ENCODE measurements around the gene WDR81.
"Not testable (repeated sequence)": the region's sequence is repeated elsewhere in the genome, so short reads cannot be mapped to it uniquely, and the experiment has no call there.

WDR81 gene

DNA sequence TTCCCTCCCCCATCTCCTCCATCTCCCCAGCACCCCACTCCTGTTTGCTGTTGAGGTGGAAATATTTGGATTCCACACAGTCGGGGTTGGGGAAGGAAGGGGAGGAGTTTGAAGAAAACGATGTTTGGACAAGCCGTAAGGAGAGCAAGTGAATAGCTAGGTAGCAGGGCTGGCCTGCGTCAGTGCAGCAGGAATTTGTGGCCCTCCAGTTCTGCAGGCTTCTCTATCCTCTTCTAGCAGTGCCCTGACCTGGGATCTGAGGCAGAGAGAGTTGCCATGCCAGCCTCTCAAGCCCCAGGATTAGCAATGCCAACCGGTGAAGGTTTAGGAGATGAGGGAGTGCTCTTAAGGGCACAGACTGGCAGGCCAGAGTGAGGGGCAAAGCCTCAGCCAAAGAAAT lies 26.8 kb upstream of the WDR81 start:
- Histone ChIP-seq H3K4me1 (ENCODE audit: insufficient read depth, low read length, poor library complexity, severe bottlenecking) (no peaks in the 10 kb centered on the region), H3K4me2 (ENCODE audit: low read depth, low read length, poor library complexity, severe bottlenecking) (no peak overlapping the region), H4K20me1 (ENCODE audit: insufficient read depth, low read length, poor library complexity, severe bottlenecking) (no peaks in the 10 kb centered on the region), H3K36me3 (ENCODE audit: insufficient read depth, low read length) (no peaks in the 10 kb centered on the region), H3K9me3 (ENCODE audit: insufficient read depth, low read depth, low read length) (no peaks in the 10 kb centered on the region), H3K27me3 (ENCODE audit: insufficient read depth, low read length, poor library complexity, severe bottlenecking) (no peaks in the 10 kb centered on the region), H2AFZ (ENCODE audit: low read length) (no peak overlapping the region), H3K79me2 (ENCODE audit: insufficient read depth, low read length) (no peaks in the 10 kb centered on the region), H3K9ac (ENCODE audit: low read depth, low read length, poor library complexity, severe bottlenecking) (no peak overlapping the region), H3K9me2 (replicated peaks; ENCODE audit: low read depth, low read length) (no peaks in the 10 kb centered on the region), H3K4me3 (ENCODE audit: low read length, poor library complexity, severe bottlenecking) (no peak overlapping the region), H3F3A (ENCODE audit: low read depth) (no peaks in the 10 kb centered on the region)
- TF ChIP-seq CTCF (conservative IDR thresholded peaks at IDR 0.05; ENCODE audit: low read length) (no peak), EZH2phosphoT487 (IDR thresholded peaks at IDR 0.05; ENCODE audit: borderline replicate concordance) (no peak)

DNA sequence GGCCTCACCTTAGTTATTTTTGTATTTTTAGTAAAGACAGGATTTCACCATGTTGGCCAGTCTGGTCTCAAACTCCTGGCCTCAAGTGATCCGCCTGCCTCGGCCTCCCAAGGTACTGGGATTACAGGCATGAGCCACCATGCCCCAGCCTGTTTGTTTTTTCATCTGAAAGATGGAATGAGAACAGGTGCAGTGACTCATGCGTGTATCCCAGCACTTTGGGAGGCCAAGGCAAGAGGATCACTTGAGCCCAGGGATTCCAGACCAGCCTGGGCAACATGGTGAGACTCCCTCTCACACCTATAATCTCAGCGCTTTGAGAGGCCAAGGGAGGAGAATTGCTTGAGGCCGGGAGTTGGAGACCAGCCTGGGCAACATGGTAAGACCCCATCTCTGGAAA lies 24.6 kb upstream of the WDR81 start:
- not testable (repeated sequence) for H3K36me3 ChIP-seq (ENCODE audit: insufficient read depth, low read length); H3K4me1 ChIP-seq (ENCODE audit: insufficient read depth, low read length, poor library complexity, severe bottlenecking); H3K4me3 ChIP-seq (ENCODE audit: low read length, poor library complexity, severe bottlenecking); H3K27me3 ChIP-seq (ENCODE audit: insufficient read depth, low read length, poor library complexity, severe bottlenecking); H3K79me2 ChIP-seq (ENCODE audit: insufficient read depth, low read length); H3K9me3 ChIP-seq (ENCODE audit: insufficient read depth, low read depth, low read length); H3K4me2 ChIP-seq (ENCODE audit: low read depth, low read length, poor library complexity, severe bottlenecking); H3F3A ChIP-seq (ENCODE audit: low read depth); H2AFZ ChIP-seq (ENCODE audit: low read length); H4K20me1 ChIP-seq (ENCODE audit: insufficient read depth, low read length, poor library complexity, severe bottlenecking); H3K9me2 ChIP-seq (replicated peaks; ENCODE audit: low read depth, low read length); H3K9ac ChIP-seq (ENCODE audit: low read depth, low read length, poor library complexity, severe bottlenecking)

- Histone ChIP-seq H3K4me2 (ENCODE audit: low read depth, low read length, poor library complexity, severe bottlenecking) (no peak overlapping the region), H3K4me1 (ENCODE audit: insufficient read depth, low read length, poor library complexity, severe bottlenecking) (no peaks in the 10 kb centered on the region), H3K9me3 (ENCODE audit: insufficient read depth, low read depth, low read length) (no peaks in the 10 kb centered on the region), H3F3A (ENCODE audit: low read depth) (no peaks in the 10 kb centered on the region), H3K9me2 (replicated peaks; ENCODE audit: low read depth, low read length) (no peaks in the 10 kb centered on the region), H3K4me3 (ENCODE audit: low read length, poor library complexity, severe bottlenecking) (no peak overlapping the region), H3K27me3 (ENCODE audit: insufficient read depth, low read length, poor library complexity, severe bottlenecking) (no peaks in the 10 kb centered on the region), H2AFZ (ENCODE audit: low read length) (no peak overlapping the region), H3K36me3 (ENCODE audit: insufficient read depth, low read length) (no peaks in the 10 kb centered on the region), H3K79me2 (ENCODE audit: insufficient read depth, low read length) (no peaks in the 10 kb centered on the region), H3K9ac (ENCODE audit: low read depth, low read length, poor library complexity, severe bottlenecking) (no peak overlapping the region), H4K20me1 (ENCODE audit: insufficient read depth, low read length, poor library complexity, severe bottlenecking) (no peaks in the 10 kb centered on the region)
- TF ChIP-seq EZH2phosphoT487 (IDR thresholded peaks at IDR 0.05; ENCODE audit: borderline replicate concordance): no peak
- TF ChIP-seq CTCF (conservative IDR thresholded peaks at IDR 0.05; ENCODE audit: low read length): no peak
These were observed 21.4 kb upstream of the WDR81 start for GRCh38 chr17:1703063-1703462.

- Histone ChIP-seq H3K9me2 (replicated peaks; ENCODE audit: low read depth, low read length) (no peaks in the 10 kb centered on the region), H3K4me1 (ENCODE audit: insufficient read depth, low read length, poor library complexity, severe bottlenecking) (no peaks in the 10 kb centered on the region), H4K20me1 (ENCODE audit: insufficient read depth, low read length, poor library complexity, severe bottlenecking) (no peaks in the 10 kb centered on the region), H3K79me2 (ENCODE audit: insufficient read depth, low read length) (no peaks in the 10 kb centered on the region), H3K36me3 (ENCODE audit: insufficient read depth, low read length) (no peaks in the 10 kb centered on the region), H2AFZ (ENCODE audit: low read length) (no peak overlapping the region), H3K9me3 (ENCODE audit: insufficient read depth, low read depth, low read length) (no peaks in the 10 kb centered on the region), H3K4me3 (ENCODE audit: low read length, poor library complexity, severe bottlenecking) (no peak overlapping the region), H3K9ac (ENCODE audit: low read depth, low read length, poor library complexity, severe bottlenecking) (no peak overlapping the region), H3F3A (ENCODE audit: low read depth) (no peaks in the 10 kb centered on the region), H3K27me3 (ENCODE audit: insufficient read depth, low read length, poor library complexity, severe bottlenecking) (no peaks in the 10 kb centered on the region), H3K4me2 (ENCODE audit: low read depth, low read length, poor library complexity, severe bottlenecking) (no peak overlapping the region)
- no peak for TF ChIP-seq EZH2phosphoT487 (IDR thresholded peaks at IDR 0.05; ENCODE audit: borderline replicate concordance)
- TF ChIP-seq CTCF (conservative IDR thresholded peaks at IDR 0.05; ENCODE audit: low read length): no peak
These were observed 19.5 kb upstream of the WDR81 start for GRCh38 chr17:1705004-1705403.
